ENCODE results near the gene APOBEC3A.
"Not testable (repeated sequence)": the region's sequence is repeated elsewhere in the genome, so short reads cannot be mapped to it uniquely, and the experiment has no call there.

The APOBEC3A gene

DNA sequence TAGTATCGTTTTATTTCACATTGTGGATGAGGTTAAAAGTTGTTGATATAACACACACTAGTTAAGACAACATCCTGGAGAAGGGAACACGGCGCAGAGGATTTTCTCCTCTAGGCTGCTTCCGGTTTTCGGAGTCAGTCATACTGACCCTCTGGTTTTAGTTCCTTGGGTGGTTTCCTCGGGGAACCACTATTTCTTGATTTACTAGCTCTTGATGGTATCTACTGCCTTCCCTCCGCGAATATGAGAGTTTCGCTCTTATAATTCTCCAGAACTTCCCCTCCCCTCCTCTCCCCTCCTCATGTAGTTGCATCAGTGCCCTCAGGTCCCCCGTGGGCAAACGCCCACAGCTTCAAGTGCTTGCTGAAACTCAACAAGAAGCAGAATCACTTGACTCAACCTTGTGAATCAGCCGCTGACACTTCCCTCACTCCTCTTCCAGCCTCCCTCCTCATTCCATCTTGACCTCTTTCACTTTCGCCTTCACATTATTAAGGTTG, 15.9 kb upstream of the APOBEC3A start:
- DNase-seq: peak; percentile 22
- in situ Hi-C loops (cut with MboI; ENCODE audit: low pct_unique_long_range_greater_than_20kb, low sequenced_read_pairs): no loop called here

DNA sequence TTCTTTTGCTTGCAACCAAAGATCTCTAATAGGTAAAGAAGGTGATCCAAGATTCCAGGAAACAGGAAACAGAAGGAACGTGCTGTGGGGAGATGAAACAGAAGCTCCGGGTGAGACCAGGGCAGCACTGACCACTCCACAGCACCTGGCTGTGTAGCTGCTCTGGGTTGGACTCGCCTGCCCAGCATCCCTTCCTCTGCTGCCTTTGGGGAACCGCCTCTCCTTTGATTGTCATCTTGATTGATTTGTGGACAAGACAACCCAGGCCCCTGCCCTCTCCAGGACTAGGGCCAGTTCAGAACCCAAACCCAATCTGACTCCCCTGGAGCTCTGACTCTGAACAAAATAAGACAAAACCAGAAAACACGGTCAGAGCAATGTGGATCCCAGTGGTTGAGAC, 14.7 kb upstream of the APOBEC3A start:
- in situ Hi-C loops (cut with MboI; ENCODE audit: low pct_unique_long_range_greater_than_20kb, low sequenced_read_pairs): no loop called here
- no peak for DNase-seq

DNA sequence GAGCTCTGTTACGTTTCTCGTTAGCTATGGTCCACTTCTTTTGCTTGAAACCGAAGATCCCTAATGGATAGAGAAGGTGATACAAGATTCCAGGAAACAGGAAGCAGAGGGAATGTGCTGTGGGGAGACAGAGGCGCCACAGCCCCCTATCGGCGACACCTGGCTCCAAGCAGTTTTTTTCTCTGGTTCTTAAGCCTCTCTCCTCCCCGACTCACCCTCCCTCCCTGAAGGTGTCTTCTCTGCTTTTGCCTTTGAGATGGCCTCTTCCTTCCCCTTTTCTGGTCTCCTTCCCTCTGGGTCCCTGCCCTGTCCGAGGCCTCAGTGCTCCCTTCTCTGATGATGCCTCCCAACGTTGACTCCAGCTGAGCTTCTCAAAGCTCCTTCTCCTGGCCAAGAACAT, 14.2 kb upstream of the APOBEC3A start:
- in situ Hi-C loops (cut with MboI; ENCODE audit: low pct_unique_long_range_greater_than_20kb, low sequenced_read_pairs): no loop called here
- peak; percentile 60 for DNase-seq

DNA sequence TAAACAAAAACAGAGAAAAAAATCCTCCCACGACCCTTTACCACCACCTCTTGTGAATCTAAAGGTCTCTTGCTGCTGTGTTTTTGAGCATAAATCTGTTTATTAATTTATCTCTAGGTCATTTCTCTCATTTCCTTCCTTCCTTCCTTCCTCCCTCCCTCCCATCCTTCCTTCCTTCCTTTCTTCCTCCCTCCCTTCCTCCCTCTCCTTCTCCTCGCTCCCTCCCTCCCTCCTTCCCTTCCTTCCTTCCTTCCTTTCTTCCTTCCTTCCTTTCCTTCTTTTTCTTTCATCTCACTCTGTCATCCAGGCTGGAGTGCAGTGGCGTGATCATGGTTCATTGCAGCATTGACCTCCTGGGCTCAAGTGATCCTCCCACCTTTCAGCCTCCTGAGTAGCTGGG, 13.5 kb upstream of the APOBEC3A start:
- in situ Hi-C loops (cut with MboI; ENCODE audit: low pct_unique_long_range_greater_than_20kb, low sequenced_read_pairs): no loop called here
- no peak for DNase-seq

DNA sequence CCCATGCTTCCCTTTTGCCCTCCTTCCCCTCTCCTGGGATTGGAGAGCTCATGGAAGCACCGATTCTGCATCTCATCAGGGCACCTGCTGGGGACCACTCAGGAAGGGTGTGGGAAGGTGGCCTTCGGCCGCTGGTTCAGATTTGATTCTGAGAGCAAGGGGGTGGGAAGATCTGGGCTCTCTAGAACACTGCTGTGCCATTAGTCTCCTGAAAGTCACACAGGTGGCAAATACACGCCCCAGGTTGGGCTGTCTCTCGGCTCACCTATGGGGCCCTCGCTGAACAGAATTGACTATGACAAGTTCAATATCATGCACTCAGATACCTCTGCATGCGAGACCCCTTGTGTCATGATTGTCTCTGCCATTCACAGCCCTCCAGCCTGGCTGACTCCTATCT, 12.8 kb upstream of the APOBEC3A start:
- in situ Hi-C loops (cut with MboI; ENCODE audit: low pct_unique_long_range_greater_than_20kb, low sequenced_read_pairs): no loop called here
- DNase-seq: no peak

DNA sequence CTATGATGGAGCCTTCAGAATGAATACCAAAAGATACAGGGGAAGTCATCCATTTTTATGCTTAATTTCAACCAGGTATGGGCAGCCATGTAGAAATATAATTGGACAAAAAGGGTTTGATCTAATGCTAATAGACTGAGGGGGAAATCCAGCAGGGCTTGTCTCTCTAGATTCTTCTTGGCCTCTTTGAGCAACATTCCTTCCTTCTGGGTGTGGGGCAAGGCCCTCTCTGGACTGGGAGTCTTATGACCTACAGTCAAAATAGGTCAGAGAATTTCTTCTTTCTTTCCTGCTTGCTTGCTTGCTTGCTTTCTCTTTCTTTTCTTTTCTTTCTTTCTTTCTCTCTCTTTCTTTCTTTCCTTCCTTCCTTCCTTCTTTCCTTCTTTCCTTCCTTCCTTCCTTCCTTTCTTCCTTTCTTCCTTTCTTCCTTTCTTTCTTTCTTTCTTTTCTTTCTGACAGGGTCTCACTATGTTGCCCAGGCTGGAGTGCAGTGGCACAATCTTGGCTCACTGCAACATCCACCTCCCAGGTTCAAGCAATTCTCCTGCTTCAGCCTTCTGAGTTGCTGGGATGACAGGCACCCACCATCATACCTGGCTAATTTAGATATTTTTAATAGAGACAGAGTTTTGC, 11.6 kb upstream of the APOBEC3A start:
- DNase-seq; in situ Hi-C loops (cut with MboI; ENCODE audit: low pct_unique_long_range_greater_than_20kb, low sequenced_read_pairs): not testable (repeated sequence)

DNA sequence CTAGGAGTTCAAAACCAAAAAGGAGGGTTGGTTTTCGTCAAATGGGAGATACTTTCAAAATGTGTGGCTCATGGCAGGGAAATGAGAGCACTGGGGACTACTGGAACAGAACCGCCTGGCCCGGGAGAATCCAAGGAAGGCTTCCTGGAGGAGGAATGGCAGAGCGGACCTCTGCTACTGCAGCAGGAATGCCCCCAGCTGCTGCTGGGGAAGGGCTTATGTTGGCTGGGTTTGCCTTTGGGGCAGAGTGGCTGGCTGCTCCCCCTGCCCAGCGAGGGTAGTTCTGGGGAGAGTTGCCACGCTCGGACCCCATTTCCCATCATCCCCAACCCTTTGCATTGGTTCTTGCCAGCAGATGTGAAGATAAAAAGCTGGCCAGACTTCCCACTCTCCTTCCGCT, 10.6 kb upstream of the APOBEC3A start:
- in situ Hi-C loops (cut with MboI; ENCODE audit: low pct_unique_long_range_greater_than_20kb, low sequenced_read_pairs): no loop called here
- DNase-seq: no peak

DNA sequence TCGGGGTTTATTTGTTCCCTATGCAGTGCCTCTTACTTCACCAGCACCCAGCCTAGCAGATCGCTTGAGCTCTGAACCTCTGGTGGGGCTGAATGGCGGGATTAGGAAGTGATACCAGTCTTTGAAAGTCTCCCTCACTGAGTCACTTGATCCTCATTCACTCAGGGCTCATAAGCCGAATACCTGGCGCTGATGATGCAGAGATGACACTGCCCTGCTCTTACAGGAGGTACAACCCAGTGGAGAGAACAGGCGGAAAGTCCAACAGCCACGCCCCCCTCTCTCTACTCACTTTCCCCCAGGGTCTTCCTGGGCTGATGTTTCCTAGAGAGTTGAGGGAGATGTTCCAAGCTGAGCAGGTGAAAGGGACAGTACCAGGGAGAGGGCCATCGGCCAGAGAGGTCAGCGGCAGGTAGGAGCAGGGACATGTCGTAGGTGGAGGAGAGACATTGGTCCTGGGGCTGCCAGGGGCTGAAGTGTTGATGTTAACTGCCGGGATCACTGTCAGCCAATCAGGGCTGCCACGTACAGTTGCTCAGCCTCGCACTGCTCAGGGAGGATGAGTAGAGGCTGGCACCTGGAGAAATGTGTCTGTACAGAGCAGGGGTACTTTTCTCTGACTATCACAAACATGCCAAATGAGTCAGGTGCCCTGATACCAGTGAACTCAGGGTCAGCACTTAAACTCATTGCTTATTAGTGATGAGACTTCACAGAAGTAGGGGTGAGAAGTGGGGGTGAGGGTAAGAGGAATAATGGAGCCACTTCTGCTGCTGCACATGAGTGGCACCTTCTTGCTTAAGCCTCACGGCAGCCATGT, 9.9 kb upstream of the APOBEC3A start:
- no peak for DNase-seq
- in situ Hi-C loops (cut with MboI; ENCODE audit: low pct_unique_long_range_greater_than_20kb, low sequenced_read_pairs): no loop called here

DNA sequence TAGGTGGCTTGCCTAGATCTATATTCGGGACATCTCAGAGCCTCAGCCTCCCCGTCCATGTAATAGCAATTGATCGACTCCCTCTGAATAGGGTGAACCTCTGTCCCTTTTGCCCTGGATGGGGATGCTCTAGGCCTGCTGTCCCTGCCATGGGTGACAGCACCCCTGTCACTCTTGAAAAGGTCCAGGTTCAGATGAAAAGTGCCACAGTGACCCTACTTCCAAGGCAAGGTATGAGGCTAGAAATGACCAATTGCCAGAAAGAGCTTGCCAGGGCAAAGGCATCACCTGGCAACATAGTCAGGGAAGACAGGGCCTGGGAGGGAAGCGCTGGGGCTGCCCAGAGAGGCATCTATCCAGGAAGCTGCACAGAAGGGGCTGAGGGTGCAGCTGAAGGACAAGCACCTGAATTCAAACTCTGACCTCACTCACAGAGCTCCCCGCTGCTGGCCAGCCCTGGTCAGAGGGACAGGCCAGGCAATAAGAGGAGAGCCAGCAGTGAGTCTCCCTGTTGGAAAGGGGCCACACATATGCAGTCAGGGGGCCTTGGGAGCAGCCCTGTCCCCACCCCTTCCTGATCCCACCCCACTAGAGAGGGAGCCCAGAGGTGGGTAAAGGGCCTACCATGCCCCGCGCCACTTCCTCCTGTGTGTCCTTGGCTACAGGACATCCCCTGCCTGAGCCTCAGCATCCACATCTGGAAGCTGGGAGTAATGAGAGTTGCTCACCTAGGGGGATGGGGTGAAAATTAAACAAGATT, 9.0 kb upstream of the APOBEC3A start:
- no peak for DNase-seq
- in situ Hi-C loops (cut with MboI; ENCODE audit: low pct_unique_long_range_greater_than_20kb, low sequenced_read_pairs): no loop called here

DNA sequence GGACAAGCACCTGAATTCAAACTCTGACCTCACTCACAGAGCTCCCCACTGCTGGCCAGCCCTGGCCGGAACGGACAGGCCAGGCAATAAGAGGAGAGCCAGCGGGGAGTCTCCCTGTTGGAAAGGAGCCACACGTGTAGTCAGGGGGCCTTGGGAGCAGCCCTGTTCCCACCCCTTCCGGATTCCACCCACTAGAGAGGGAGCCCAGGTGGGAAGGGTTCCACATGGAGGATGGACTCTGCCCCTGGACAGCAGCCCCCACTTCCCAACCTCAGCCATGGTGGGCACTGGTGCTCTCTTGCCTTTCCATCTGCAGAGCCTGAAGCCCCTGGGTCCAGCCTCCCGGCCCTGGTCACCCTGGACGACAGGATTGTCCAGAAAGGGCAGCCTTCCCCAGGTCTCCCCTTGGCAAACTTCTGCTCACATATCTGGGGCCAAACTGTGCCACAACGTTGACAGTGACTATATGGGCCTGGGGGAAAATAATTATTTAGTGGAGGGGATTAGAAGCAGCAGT, 7.5 kb upstream of the APOBEC3A start:
- in situ Hi-C loops (cut with MboI; ENCODE audit: low pct_unique_long_range_greater_than_20kb, low sequenced_read_pairs): no loop called here
- no peak for DNase-seq

DNA sequence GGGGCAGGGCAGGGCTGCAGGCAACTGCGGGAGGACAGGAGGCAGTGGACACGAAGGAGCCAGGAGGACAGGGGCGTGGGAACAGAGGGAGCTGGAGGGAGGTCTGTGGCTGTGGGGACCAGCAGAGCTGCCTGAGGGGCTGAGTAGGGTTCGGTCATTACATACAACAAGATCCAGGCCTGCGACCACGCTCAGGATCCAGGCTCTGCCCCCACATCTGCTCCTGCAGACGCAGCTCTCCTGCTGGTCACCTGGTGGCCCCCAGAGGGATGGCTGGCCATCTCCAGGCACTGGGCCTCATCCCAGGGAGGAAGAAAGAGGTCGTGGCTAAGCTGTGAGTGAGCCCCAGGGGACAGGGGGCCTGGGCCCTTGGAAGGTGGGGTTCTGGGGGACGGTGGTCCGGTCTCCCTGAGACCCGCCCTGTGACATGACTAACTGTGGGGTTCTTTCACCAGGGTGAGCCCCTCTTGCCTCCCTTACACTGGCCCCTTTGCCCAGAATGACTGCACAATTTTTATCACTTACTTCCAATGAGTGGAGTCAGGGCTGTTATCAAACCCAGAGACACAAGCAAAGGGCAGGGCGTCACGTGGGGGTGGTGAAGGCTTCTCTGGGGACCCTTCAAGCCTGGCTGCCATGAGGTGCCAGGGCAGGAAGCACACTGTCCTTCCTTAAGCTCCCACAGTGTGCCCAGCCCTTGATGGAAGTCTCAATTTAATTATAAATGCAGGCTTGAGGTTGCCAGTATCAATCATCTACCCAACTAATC, 6.7 kb upstream of the APOBEC3A start:
- no peak for DNase-seq
- in situ Hi-C loops (cut with MboI; ENCODE audit: low pct_unique_long_range_greater_than_20kb, low sequenced_read_pairs): no loop called here

DNA sequence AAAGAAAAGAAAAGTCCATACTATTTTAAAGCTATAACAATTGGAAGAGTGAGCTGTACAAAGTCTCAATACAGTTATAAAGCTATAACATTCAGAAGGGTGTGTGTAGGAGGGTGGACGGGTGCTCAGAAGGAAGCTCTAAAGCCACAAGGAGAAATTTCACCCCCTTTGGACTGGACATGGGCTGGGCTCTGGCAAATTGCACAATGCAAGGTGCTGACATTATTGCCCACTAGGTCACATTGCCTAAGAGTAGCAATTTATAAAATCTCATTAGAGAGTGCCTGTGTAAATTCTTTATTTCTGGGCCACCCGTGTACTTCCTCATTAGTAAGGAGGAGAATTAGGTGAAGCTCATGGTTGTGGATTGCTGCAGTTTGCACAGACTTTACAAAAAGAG, 5.7 kb upstream of the APOBEC3A start:
- in situ Hi-C loops (cut with MboI; ENCODE audit: low pct_unique_long_range_greater_than_20kb, low sequenced_read_pairs): no loop called here
- no peak for DNase-seq

DNA sequence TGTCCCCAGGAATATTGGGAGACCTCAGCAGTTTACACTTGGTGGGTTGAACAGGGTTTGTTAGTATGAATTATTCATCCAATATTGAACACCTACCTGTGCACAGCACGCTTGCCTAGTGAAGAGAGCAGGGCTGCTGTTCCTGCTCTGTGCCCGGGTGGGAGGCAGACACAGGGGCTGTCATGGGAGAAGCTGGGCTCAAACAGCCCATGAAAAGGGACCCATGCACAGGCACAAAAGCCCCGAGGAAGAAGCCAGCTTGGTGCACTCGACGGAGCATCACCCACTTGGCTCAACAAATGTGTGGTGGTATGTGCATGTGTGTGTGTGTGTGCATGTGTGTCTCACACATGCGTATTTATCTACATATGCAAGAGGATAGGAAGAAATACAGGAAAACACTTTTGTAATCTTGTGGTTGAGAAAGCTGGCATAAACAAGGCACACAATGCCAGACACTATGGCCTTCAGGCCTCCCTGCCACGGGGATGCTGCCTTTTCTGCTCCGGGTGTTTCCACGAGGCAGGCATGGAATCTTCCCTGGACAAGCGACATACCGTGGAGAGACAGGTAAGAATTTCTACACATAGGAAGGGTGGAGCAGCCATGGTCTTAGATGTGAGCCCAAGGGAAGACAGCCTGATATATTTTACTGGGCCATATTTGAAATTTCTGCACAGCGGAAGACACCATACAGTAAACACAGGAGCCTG, 5.0 kb upstream of the APOBEC3A start:
- DNase-seq: no peak
- in situ Hi-C loops (cut with MboI; ENCODE audit: low pct_unique_long_range_greater_than_20kb, low sequenced_read_pairs): no loop called here

DNA sequence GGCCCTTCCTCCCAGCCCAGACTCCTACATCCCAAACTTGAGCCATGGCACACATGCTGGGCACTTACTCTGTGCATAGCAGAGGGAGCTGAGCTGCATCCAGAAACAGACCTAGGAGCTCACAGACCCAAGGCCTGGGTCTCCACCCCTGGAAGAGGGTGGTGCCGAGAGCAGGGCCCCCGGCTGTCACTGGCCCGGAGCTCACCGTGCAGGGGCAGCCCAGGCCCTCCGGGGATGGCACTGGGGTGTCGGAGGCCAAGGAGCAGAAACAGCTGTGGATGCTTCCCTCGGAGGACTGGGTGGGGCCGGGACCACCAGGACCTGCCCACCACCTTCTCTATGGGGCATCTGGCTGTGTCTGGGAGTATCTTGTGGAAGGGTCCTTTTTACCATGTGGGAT, 4.3 kb upstream of the APOBEC3A start:
- DNase-seq: no peak
- in situ Hi-C loops (cut with MboI; ENCODE audit: low pct_unique_long_range_greater_than_20kb, low sequenced_read_pairs): no loop called here

DNA sequence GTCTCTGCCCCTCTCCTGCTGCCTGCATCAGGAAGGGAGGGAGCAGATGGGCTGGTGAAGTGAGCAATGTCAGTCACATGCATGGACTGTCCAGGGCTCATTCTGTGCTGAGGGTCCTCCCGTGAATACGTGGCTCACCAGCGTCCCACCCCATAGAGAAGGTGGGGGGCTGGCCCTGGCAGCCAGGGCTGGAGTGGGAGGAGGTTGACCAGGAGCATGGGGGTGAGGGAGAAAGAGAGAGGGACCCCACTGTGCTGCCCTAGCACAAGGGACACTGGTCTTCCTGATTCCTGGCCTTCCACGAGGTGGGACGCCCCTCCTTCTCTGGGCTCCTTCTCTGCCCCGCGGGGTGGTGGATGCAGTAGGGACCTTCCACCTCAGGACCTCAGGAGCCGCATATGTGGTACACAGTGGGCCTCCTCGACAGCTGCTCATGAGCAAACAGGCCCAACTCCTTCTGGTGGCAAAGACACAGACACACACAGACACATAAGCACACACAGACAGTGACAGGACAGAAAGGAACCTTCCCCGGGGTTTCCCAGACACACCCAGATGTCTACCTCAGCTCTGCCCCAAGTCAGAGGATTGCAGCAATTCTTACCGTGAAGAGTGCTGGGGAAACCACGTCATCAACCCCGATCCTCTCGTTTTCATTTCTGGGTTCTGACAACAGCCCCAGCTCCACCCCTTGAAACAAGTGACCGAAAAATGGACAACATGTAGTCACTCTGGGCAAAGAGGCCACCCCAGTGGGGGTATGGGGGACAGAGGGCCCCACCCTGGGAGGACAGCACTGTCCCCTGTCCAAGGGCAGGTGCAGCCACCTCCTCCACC, 3.6 kb upstream of the APOBEC3A start:
- DNase-seq: no peak

DNA sequence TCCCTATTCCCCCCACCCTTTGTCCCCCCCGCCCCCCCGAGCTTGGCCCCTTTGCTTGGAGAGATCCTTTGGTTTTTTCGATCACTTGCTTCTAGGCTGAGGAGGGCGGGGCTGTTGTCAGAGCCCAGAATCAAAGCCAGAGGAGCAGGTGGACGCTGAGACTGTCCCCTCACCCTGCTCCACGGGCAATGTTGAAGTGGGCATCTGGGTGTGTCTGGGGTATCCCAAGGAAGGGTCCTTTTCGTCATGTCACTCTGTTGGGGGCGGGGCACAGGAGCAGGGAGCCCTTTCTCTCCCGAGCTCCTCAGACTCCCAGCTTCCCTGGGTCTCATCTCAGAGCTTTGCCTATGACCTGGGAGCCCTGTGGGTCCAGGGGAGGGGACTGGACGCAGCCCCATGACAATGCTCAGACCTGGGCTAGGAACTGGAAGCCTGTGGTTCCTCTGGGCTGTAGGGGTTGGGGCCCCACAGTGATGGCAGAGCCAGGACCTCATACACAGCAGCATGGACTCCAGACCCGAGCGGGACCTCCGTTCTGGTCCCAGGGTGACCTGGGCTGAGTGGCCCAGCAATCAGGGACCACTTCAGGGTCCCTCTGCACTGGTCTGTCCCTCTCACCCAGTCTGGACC, 2.9 kb upstream of the APOBEC3A start:
- no peak for DNase-seq
- in situ Hi-C loops (cut with MboI; ENCODE audit: low pct_unique_long_range_greater_than_20kb, low sequenced_read_pairs): no loop called here

More for the DNA sequence above, 3.6 kb upstream of the APOBEC3A start:
- in situ Hi-C loops (cut with MboI; ENCODE audit: low pct_unique_long_range_greater_than_20kb, low sequenced_read_pairs): no loop called here

DNA sequence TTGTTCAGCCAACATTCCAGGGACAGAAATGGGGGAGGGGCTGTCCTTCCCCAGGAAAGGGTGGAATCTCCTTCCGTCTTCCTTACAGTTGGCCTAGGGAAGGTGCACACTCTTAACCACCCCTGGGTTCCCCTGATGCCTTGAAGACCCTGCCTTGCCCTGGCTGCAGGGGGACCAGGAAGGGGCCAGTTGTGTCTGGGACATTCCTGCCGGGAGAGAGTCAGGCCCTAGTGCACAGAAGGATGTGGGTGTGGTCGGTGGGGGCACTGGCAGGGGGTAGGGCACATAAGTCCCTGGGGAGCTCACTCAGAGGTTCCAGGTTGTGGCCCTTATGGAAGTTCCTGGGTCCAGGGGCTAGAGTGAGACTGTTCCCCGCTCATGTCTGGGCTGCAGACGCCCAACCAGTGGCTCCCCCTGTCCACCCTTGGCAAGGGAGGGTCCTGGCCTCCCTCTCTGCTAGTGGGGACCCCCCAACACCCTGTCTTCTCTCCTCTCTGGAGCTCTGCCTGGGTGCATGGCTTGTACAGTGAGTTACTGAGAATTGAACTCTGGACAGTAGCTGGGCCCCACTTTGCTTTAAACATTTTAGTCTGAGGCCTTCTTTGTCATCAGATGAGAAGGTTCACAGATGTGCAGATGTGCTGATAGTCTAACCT, 2.0 kb upstream of the APOBEC3A start:
- in situ Hi-C loops (cut with MboI; ENCODE audit: low pct_unique_long_range_greater_than_20kb, low sequenced_read_pairs): no loop called here
- no peak for DNase-seq
